HepG2 (cell line): ENCODE data around the gene SNHG17.

ENCODE experiments used
- CEBPB ChIP-seq: IDR thresholded peaks from 2 replicates; pipeline ENCODE4 v1.6.1; 2011; ENCODE audit warnings: low read depth, low read length, improper control_type of control experiment, borderline replicate concordance
- HNRNPL ChIP-seq: fragments of 200-400 bp; formaldehyde crosslinking; IDR thresholded peaks from 2 replicates; pipeline ENCODE4 v1.6.1; 2017; ENCODE audit warnings: mild to moderate bottlenecking, low read depth, low read length
- MAFF ChIP-seq: IDR thresholded peaks from 2 replicates; pipeline ENCODE4 v1.6.1; 2011; ENCODE audit warnings: low read depth, low read length, improper control_type of control experiment
- MYC ChIP-seq: sonication (generic); formaldehyde crosslinking; IDR thresholded peaks from 2 replicates; pipeline ENCODE4 v1.9.0; 2021; ENCODE audit warnings: missing genetic modification reagents, borderline replicate concordance
- POLR2A ChIP-seq, 2 experiments: IDR thresholded peaks; 2 replicates each; pipeline ENCODE4 v1.6.1; 2011; ENCODE audit warnings: low read depth in 2 of 2, low read length in 2 of 2, mild to moderate bottlenecking in 1 of 2, moderate library complexity in 1 of 2; ENCODE audit not compliant: insufficient read depth in 1 of 2
- RARG ChIP-seq: sonication (generic); formaldehyde crosslinking; IDR thresholded peaks from 2 replicates; pipeline ENCODE4 v1.4.0; 2020; ENCODE audit warnings: low read depth, mild to moderate bottlenecking, missing genetic modification reagents
- RBAK ChIP-seq: sonication (generic); formaldehyde crosslinking; IDR thresholded peaks from 2 replicates; pipeline ENCODE4 v1.5.1; 2020; ENCODE audit warnings: mild to moderate bottlenecking, missing genetic modification reagents
- TAF1 ChIP-seq: sonication (generic); formaldehyde crosslinking; IDR thresholded peaks from 2 replicates; pipeline ENCODE4 v1.4.0; 2020; ENCODE audit warnings: missing genetic modification reagents
- ZBTB38 ChIP-seq: sonication (generic); formaldehyde crosslinking; IDR thresholded peaks from 2 replicates; pipeline ENCODE4 v1.5.1; 2020; ENCODE audit warnings: mild to moderate bottlenecking, missing genetic modification reagents
- ZFX ChIP-seq: sonication (generic); formaldehyde crosslinking; IDR thresholded peaks from 2 replicates; pipeline ENCODE4 v1.4.0; 2020; ENCODE audit warnings: mild to moderate bottlenecking, low read depth, missing genetic modification reagents, moderate library complexity
- ZFYVE20 ChIP-seq: sonication (generic); formaldehyde crosslinking; IDR thresholded peaks from 2 replicates; pipeline ENCODE4 v1.8.0; 2023; ENCODE audit warnings: low read depth, mild to moderate bottlenecking, moderate library complexity, missing genetic modification reagents, borderline replicate concordance
- TF ChIP-seq, protein P1 (sequence below): sonication (generic); formaldehyde crosslinking; IDR thresholded peaks from 2 replicates; pipeline ENCODE4 v1.8.0; 2022; ENCODE audit warnings: missing genetic modification reagents, low read depth, mild to moderate bottlenecking, borderline replicate concordance
- TF ChIP-seq, protein P2 (sequence below): sonication (generic); formaldehyde crosslinking; IDR thresholded peaks from 2 replicates; pipeline ENCODE4 v1.5.0; 2020; ENCODE audit warnings: mild to moderate bottlenecking, missing genetic modification reagents, moderate library complexity

DNA sequence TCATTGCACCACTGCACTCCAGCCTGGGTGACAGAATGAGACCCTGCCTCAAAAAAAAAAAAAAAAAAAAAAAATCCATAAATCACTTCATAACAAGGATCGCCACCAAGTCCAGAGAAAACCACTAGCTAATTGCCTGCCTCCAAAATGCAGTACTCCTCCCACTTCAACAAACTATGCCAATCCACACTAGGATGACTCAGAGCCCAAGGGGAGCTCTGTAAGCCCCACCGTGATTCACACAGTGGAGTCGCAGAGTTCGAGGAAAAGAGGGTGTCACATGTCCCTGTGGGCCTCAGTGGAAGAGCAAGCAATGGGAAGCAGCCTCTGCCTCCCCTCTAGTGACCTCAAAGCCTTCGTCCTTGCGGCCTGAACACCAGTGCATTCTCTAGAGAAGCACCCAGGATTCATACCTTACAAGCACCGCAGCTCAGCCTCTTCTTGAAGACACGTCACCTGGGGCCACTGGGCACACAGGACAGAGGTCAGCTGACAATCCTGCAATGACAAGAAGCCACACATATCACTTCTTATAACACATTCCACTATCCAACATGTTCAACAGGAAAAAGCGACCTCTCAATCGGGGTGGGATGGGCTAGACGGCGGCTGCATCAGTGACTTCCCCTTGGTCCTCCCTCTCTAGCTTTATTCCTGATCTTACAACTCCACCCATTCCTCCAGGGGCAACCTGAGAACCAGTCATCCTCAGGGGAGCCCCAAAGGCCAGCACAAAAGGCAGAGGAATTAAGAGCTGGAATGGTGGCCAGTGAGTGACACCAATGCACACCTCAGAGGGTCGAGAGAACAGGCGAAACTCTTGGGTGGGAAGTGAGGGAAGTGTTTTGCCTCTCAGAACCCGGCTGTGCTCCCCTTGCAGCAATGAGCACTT lies 8.9 kb downstream of the SNHG17 start:
- TF ChIP-seq MYC (CRISPR knock-in tag) (0 out of 2 replicates have a peak, but pooled peaks have one; percentile 22), ZFX (CRISPR knock-in tag) (no peak), ZBTB38 (CRISPR knock-in tag) (peak; percentile 19; the same call in 1 of the 2 replicates), MAFF (no peak), ZFYVE20 (no peak), HNRNPL (no peak), RARG (no peak), TAF1 (CRISPR knock-in tag) (no peak), POLR2A (IDR thresholded peaks at IDR 0.05; ENCODE audit: insufficient read depth in 1 of 2, low read depth in 2 of 2, low read length in 2 of 2) (peak; percentile 33 to 42; a peak in 2 of 4 replicates), RBAK (CRISPR knock-in tag) (no peak), CEBPB (no peak)
- TF ChIP-seq, protein P1, sequence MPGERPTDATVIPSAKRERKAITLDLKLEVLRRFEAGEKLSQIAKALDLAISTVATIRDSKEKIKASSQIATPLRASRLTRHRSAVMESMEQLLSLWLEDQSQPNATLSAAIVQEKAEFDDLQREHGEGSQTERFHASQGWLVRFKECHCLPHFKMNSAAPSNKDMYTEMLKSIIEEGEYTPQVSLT (CRISPR knock-in tag) = no peak
- TF ChIP-seq, protein P2, sequence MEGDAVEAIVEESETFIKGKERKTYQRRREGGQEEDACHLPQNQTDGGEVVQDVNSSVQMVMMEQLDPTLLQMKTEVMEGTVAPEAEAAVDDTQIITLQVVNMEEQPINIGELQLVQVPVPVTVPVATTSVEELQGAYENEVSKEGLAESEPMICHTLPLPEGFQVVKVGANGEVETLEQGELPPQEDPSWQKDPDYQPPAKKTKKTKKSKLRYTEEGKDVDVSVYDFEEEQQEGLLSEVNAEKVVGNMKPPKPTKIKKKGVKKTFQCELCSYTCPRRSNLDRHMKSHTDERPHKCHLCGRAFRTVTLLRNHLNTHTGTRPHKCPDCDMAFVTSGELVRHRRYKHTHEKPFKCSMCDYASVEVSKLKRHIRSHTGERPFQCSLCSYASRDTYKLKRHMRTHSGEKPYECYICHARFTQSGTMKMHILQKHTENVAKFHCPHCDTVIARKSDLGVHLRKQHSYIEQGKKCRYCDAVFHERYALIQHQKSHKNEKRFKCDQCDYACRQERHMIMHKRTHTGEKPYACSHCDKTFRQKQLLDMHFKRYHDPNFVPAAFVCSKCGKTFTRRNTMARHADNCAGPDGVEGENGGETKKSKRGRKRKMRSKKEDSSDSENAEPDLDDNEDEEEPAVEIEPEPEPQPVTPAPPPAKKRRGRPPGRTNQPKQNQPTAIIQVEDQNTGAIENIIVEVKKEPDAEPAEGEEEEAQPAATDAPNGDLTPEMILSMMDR (CRISPR knock-in tag) = no peak
